Stimulated activated CD8-positive, alpha-beta memory T cell treated with anti-CD3 and anti-CD28 coated beads, Interleukin-7, amount 100 ng/mL, for 1 hour (primary cell): Measurements from ENCODE around the gene SLC9C1.

Source experiments
- DNase-seq, 2 donors: peaks; one replicate each; pipeline ENCODE4 v3.0.0-alpha.2; 2020; ENCODE audit warnings: low read depth in 2 of 2

SLC9C1 gene

GRCh38 chr3:112306825-112307224 lies 12.8 kb upstream of the SLC9C1 start:
- no peak for DNase-seq

- no peak for DNase-seq
These were observed 10.6 kb upstream of the SLC9C1 start for GRCh38 chr3:112304611-112305010.

GRCh38 chr3:112303764-112304325 lies 9.8 kb upstream of the SLC9C1 start:
- no peak for DNase-seq

- DNase-seq, result no peak
These were observed 9.1 kb upstream of the SLC9C1 start for GRCh38 chr3:112302881-112303763.

GRCh38 chr3:112302150-112302830 lies 8.3 kb upstream of the SLC9C1 start:
- DNase-seq, result no peak

- DNase-seq, result no peak
These were observed 4.8 kb upstream of the SLC9C1 start for GRCh38 chr3:112298781-112299180.

GRCh38 chr3:112297714-112298113 lies 3.7 kb upstream of the SLC9C1 start:
- no peak for DNase-seq

GRCh38 chr3:112289011-112289410 lies 5.0 kb downstream of the SLC9C1 start:
- no peak for DNase-seq

- DNase-seq, result no peak
These were observed 13.8 kb downstream of the SLC9C1 start for GRCh38 chr3:112280266-112280665.

- DNase-seq, result no peak
These were observed 20.5 kb downstream of the SLC9C1 start for GRCh38 chr3:112273536-112273935.

GRCh38 chr3:112261742-112262141 lies 32.3 kb downstream of the SLC9C1 start:
- no peak for DNase-seq

- no peak for DNase-seq
These were observed 33.5 kb downstream of the SLC9C1 start for GRCh38 chr3:112260563-112260962.

GRCh38 chr3:112253301-112253971 lies 40.6 kb downstream of the SLC9C1 start:
- DNase-seq, result no peak

- no peak for DNase-seq
These were observed 46.1 kb downstream of the SLC9C1 start for GRCh38 chr3:112247900-112248299.

- no peak for DNase-seq
These were observed 46.7 kb downstream of the SLC9C1 start for GRCh38 chr3:112247350-112247749.

- no peak for DNase-seq
These were observed 60.9 kb downstream of the SLC9C1 start for GRCh38 chr3:112233083-112233482.

- DNase-seq, result no peak
These were observed 62.3 kb downstream of the SLC9C1 start for GRCh38 chr3:112231727-112232126.

GRCh38 chr3:112230033-112230432 lies 64.0 kb downstream of the SLC9C1 start:
- DNase-seq, result no peak

GRCh38 chr3:112228786-112229185 lies 65.2 kb downstream of the SLC9C1 start:
- no peak for DNase-seq

- no peak for DNase-seq
These were observed 93.7 kb downstream of the SLC9C1 start for GRCh38 chr3:112200317-112200666.

- no peak for DNase-seq
These were observed 94.2 kb downstream of the SLC9C1 start for GRCh38 chr3:112199622-112200316.

- no peak for DNase-seq
These were observed 96.9 kb downstream of the SLC9C1 start for GRCh38 chr3:112197131-112197530.
